ENCODE data around the gene ZMYM4. TPM values are rescaled to one million over a fixed set of nuclear protein-coding genes. Genes with fewer than 3 reads are reported as not detected.
A peak's percentile ranks its signal among the peaks of the same experiment; 100 is the strongest.

ZMYM4 gene
- polyA plus RNA-seq, 1 of the 3 experiments (the other 2 are of a cell fraction) = 12.2 TPM

DNA sequence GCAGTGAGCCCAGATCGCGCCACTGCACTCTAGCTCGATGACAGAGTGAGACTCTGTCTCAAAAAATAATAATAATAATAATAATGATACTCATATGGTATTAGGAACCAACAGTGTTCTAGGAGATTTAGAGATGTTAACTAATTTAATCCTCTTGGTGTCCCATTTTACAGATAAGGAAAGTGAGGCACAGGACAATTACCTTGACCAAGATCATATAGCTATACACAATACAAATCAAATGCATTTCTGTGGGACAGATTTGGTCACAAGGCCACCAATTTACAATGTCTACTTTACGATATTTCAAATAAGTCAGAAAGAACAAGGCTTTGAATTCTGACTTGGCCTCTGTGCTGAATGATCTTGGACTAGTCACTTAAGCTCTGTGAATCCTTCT is 2.2 kb upstream of the ZMYM4 start:
- Histone ChIP-seq H3K27ac (ENCODE audit: low read depth in 2 of 2, low read length in 1 of 2) (no peak overlapping the region), H3K9ac (no peak overlapping the region), H3K4me2 (no peak overlapping the region), H3K79me2 (ENCODE audit: insufficient read depth) (peaks cover 27% of the 10 kb centered on the region), H3K27me3 (ENCODE audit: insufficient read depth) (no peaks in the 10 kb centered on the region), H3K9me3 (no peaks in the 10 kb centered on the region), H3K9me2 (no peaks in the 10 kb centered on the region), H3F3A (replicated peaks; ENCODE audit: insufficient read depth) (no peaks in the 10 kb centered on the region), H3K36me3 (replicated peaks in 1 of 2; ENCODE audit: control insufficient read depth in 1 of 2, insufficient read depth in 2 of 2, low read length in 1 of 2) (no peaks in the 10 kb centered on the region), H2AFZ (ENCODE audit: low read depth) (no peak overlapping the region), H3K4me3 (ENCODE audit: low read depth in 2 of 2, low read length in 1 of 2) (no peak overlapping the region), H3K4me1 (ENCODE audit: control insufficient read depth in 1 of 2, insufficient read depth in 2 of 2, low read depth in 1 of 2, low read length in 1 of 2) (peaks cover 4% of the 10 kb centered on the region in 2 experiments; a peak in 3 of 4 replicates), H4K20me1 (ENCODE audit: insufficient read depth) (no peaks in the 10 kb centered on the region; the same call in 1 of the 2 replicates)
- ChIA-PET CTCF (no interaction called here), POLR2A (no interaction called here)
- WGBS (ENCODE audit: low lambda C conversion rate) = 93% methylated on average over 4 of the region's 4 CpGs
- TF ChIP-seq ZBTB33 (IDR thresholded peaks at IDR 0.05; ENCODE audit: borderline replicate concordance, low read depth) = no peak
- no peak for TF ChIP-seq FOSL2 (IDR thresholded peaks at IDR 0.05; ENCODE audit: borderline replicate concordance, low read depth)
- no peak for TF ChIP-seq JUND (IDR thresholded peaks at IDR 0.05)
- TF ChIP-seq GABPA (IDR thresholded peaks at IDR 0.05; ENCODE audit: low read depth) = no peak
- no peak for TF ChIP-seq RAD21 (IDR thresholded peaks at IDR 0.05; ENCODE audit: low read length)
- DNase-seq = no peak

DNA sequence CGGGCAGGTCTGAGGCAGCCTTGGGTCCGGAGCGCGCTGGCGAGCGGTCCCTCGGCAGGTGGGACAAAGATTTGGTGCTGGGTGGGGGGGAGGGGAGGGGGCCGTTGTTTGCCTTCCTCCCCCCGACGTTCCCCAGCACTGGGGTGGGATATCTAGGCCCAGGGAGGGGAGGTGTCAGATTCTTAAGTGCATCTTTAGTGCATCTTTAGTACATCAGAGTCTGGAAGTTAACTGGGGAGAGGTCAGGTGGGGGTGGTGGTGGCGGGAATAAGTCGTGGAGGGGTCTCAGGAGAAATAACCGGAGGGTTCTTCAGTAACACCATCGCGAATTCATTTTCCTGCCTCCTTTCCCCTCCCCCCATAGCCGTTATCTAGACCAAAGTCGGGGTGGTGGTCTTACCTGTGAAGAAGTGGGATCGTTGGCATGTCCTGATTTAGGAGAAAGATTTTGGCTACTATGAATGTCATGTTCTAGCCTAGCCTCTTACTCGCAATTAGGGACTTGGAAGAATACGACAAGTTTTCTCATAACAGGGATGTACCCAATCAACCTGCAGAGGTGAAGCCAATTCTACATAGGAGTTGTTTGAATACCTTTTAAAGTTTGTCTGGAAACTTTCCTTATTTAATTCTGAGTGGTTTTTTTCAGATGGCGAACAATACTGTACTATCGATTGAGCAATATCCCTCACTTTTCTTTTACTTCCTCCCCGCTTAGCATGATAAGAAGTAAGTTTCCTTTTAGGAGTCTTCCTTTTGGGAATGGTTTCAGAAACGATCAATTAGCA is 886 bp downstream of the ZMYM4 start:
- peaks cover 58% of the 10 kb centered on the region for H3K79me2 ChIP-seq (ENCODE audit: insufficient read depth)
- H4K20me1 ChIP-seq (ENCODE audit: insufficient read depth) = peaks cover 14% of the 10 kb centered on the region
- H3K36me3 ChIP-seq (replicated peaks in 1 of 2; ENCODE audit: control insufficient read depth in 1 of 2, insufficient read depth in 2 of 2, low read length in 1 of 2) = peaks cover 2 to 13% of the 10 kb centered on the region in 2 experiments
- ChIA-PET POLR2A (interaction anchor here (0.6 kb wide), 1 partner anchor 76 kb away, joined by 3 read pairs; the partner anchor contains the start of gene SFPQ), CTCF (interaction anchor here (0.9 kb wide), 1 partner anchor 68 kb away, joined by 3 read pairs; no protein-coding TSS in a partner anchor)
- no peaks in the 10 kb centered on the region for H3K9me2 ChIP-seq
- H3K4me1 ChIP-seq (ENCODE audit: control insufficient read depth in 1 of 2, insufficient read depth in 2 of 2, low read depth in 1 of 2, low read length in 1 of 2) = peaks cover 4% of the 10 kb centered on the region in 2 experiments; a peak in 3 of 4 replicates
- no peaks in the 10 kb centered on the region for H3F3A ChIP-seq (replicated peaks; ENCODE audit: insufficient read depth)
- no peak overlapping the region; the same call in 1 of the 2 replicates for H2AFZ ChIP-seq (ENCODE audit: low read depth)
- H3K9me3 ChIP-seq = no peaks in the 10 kb centered on the region
- no peaks in the 10 kb centered on the region for H3K27me3 ChIP-seq (ENCODE audit: insufficient read depth)
- H3K4me2 ChIP-seq = peak overlapping the region; percentile 81
- DNase-seq = no peak
- H3K27ac ChIP-seq (ENCODE audit: low read depth in 2 of 2, low read length in 1 of 2) = peak overlapping the region; percentile 84 to 91
- H3K4me3 ChIP-seq (ENCODE audit: low read depth in 2 of 2, low read length in 1 of 2) = peak overlapping the region; percentile 83 to 85
- WGBS (ENCODE audit: low lambda C conversion rate) = 6% methylated on average over 24 of the region's 24 CpGs
- no peak for TF ChIP-seq RAD21 (IDR thresholded peaks at IDR 0.05; ENCODE audit: low read length)
- no peak for TF ChIP-seq GATA2 (CRISPR knock-in tag; IDR thresholded peaks at IDR 0.05)
- TF ChIP-seq RCOR1 (IDR thresholded peaks at IDR 0.05; ENCODE audit: low read length) = no peak
- no peak for TF ChIP-seq USF1 (IDR thresholded peaks at IDR 0.05; ENCODE audit: borderline replicate concordance, low read depth)
- no peak for TF ChIP-seq FOXM1 (IDR thresholded peaks at IDR 0.05; ENCODE audit: low read depth)
- no peak for TF ChIP-seq FOSL2 (IDR thresholded peaks at IDR 0.05; ENCODE audit: borderline replicate concordance, low read depth)
- no peak for TF ChIP-seq USF2 (IDR thresholded peaks at IDR 0.05; ENCODE audit: borderline replicate concordance, low read depth, low read length)
- no peak for TF ChIP-seq MEF2A (IDR thresholded peaks at IDR 0.05; ENCODE audit: borderline replicate concordance, low read depth)
- TF ChIP-seq ZBTB33 (IDR thresholded peaks at IDR 0.05; ENCODE audit: borderline replicate concordance, low read depth) = no peak
- no peak for TF ChIP-seq TCF12 (IDR thresholded peaks at IDR 0.05)
- no peak for TF ChIP-seq CHD2 (IDR thresholded peaks at IDR 0.05; ENCODE audit: low read length, partially characterized antibody)
- TF ChIP-seq RXRA (IDR thresholded peaks at IDR 0.05; ENCODE audit: borderline replicate concordance, low read depth) = no peak
- TF ChIP-seq RFX5 (IDR thresholded peaks at IDR 0.05; ENCODE audit: low read length) = no peak
- H3K9ac ChIP-seq = peak overlapping the region; percentile 99
